ENCODE measurements around the gene LRP1B.

The LRP1B gene

DNA sequence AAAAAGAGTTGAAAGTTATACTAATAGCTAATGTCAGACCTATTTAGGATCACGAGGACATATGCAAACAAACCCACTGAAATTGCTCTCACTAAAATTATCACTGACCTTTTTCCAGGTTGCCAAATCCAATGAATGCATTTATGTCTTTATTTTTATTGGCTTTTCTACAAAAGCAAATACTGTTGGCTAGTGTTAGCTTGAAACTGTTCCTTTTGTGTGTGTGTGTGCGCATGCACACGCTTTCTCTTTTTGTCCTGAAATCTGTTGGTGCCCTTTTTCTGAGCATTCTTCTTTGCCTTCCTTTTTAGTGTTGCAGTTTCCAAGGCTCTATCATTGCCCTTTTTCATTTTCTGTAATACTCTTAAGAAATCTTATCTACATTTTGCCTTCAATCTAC, 1269.2 kb downstream of the LRP1B start:
- TF ChIP-seq, protein P1, sequence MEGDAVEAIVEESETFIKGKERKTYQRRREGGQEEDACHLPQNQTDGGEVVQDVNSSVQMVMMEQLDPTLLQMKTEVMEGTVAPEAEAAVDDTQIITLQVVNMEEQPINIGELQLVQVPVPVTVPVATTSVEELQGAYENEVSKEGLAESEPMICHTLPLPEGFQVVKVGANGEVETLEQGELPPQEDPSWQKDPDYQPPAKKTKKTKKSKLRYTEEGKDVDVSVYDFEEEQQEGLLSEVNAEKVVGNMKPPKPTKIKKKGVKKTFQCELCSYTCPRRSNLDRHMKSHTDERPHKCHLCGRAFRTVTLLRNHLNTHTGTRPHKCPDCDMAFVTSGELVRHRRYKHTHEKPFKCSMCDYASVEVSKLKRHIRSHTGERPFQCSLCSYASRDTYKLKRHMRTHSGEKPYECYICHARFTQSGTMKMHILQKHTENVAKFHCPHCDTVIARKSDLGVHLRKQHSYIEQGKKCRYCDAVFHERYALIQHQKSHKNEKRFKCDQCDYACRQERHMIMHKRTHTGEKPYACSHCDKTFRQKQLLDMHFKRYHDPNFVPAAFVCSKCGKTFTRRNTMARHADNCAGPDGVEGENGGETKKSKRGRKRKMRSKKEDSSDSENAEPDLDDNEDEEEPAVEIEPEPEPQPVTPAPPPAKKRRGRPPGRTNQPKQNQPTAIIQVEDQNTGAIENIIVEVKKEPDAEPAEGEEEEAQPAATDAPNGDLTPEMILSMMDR (IDR thresholded peaks at IDR 0.05) = no peak
- TF ChIP-seq ZFX (IDR thresholded peaks at IDR 0.05; ENCODE audit: borderline replicate concordance) = no peak
- H3K27ac ChIP-seq = no peak overlapping the region

DNA sequence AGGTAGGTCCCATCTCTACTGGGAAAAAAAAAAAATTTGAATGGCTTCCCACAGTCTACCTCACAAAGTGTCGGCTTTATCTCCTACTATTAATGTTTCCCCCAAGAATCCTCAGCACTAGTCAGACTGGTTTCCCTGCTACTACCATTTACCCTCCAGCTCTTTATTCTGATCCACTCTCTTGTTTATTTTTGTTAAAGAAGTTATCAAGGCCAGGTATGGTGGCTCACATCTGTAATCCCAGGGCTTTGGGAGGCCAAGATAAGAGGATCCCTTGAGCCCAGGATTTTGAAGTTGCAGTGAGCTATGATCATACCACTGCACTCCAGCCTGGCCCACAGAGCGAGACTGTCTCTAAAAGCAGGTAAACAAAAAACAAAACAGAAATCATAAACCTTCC, 1275.3 kb downstream of the LRP1B start:
- TF ChIP-seq, protein P1 (IDR thresholded peaks at IDR 0.05) = no peak
- TF ChIP-seq ZFX (IDR thresholded peaks at IDR 0.05; ENCODE audit: borderline replicate concordance) = no peak
- no peak overlapping the region for H3K27ac ChIP-seq

DNA sequence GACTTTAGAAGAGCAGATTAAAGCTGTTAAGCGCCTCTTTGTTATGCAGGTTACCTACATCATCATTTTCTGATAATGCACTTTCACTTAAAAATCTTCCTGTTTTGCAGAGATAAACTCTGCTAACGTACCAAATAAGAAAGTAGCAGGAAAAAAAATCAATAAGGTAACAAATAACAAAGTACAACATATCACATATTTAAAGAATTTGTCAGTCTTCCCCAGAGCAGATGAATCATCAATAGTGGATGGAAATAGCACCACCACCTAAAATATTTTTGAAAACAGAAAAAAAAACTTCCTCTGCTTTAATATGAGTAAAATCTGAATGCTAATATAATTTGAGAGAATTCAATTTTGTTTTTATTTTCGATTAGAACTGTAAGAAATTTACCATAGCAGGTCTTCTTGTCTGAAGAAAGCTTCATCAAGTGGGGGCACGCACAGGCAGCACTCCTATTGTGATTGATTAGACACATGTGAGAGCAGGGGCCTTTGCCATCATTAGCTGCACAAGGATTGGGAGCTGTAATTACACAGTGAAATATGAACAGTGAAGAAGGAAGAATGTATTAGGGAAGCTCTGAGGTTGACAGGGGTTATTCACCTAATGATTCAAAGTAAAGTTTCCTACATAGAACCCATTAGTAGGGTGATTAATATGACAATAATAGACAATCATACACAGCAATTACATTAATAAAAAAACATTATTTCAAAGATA, 1279.4 kb downstream of the LRP1B start:
- H3K27ac ChIP-seq = no peak overlapping the region
- TF ChIP-seq, protein P1 (IDR thresholded peaks at IDR 0.05) = no peak
- TF ChIP-seq ZFX (IDR thresholded peaks at IDR 0.05; ENCODE audit: borderline replicate concordance) = no peak

DNA sequence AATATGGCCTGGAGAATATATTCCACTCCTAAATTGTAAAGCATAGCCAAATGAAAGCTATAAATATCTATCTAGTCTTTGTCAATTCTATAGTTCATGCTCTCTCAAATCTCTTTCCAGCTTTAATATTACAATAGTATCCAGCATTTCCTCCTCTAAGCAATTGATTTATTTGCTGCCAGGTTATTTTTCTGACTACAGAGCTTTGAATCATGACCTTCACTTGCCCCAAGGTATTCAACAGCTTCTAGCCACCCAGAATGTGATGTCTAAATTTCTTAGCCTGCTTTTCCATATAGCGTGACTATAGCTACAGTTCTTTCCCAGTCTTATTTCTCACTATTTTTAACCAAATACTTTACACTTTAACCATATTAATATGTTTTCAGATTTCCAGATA, 1287.6 kb downstream of the LRP1B start:
- H3K27ac ChIP-seq = no peak overlapping the region
- no peak for TF ChIP-seq ZFX (IDR thresholded peaks at IDR 0.05; ENCODE audit: borderline replicate concordance)
- TF ChIP-seq, protein P1 (IDR thresholded peaks at IDR 0.05) = no peak

DNA sequence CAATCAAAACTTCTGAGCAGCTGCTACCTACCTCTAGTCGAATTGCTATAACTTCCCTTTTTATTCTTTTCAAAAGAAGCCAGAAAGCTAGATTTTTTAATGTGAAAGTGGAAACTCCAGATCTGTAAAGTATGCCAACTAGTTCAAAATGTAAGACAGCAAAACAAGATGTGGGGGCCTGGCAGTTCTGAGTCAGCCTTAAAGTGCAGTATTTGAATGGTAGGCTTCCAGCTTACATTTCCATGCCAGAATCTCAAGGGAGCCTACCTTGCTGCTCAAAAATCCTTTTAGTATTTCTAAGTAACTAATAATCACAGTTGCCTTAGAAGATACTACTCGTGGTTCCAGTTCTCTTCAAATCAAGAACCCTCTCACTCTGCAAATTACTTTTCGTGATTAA, 1288.7 kb downstream of the LRP1B start:
- no peak overlapping the region for H3K27ac ChIP-seq

DNA sequence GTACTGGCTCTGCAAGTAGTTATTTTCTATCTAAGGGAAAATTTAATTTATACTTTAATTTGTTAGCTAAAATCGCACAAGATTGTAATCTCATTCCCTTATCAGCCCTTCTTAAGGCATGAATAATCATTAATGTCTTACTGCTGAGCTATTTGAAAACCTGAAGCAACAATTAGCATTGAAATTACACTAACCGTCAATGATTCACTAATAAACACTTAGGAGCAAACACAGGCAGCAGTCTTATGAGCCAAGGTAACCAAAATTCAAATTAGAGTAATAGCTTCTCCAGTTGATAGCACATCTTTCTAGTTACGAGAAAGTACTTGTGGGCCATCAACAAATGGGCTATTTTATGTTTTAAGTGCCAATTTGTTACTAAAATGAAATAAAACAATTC, 1289.7 kb downstream of the LRP1B start:
- H3K27ac ChIP-seq = no peak overlapping the region
- TF ChIP-seq, protein P1 (IDR thresholded peaks at IDR 0.05) = no peak
- TF ChIP-seq ZFX (IDR thresholded peaks at IDR 0.05; ENCODE audit: borderline replicate concordance) = no peak

More for the DNA sequence above, 1288.7 kb downstream of the LRP1B start:
- TF ChIP-seq, protein P1 (IDR thresholded peaks at IDR 0.05) = no peak
- TF ChIP-seq ZFX (IDR thresholded peaks at IDR 0.05; ENCODE audit: borderline replicate concordance) = no peak

DNA sequence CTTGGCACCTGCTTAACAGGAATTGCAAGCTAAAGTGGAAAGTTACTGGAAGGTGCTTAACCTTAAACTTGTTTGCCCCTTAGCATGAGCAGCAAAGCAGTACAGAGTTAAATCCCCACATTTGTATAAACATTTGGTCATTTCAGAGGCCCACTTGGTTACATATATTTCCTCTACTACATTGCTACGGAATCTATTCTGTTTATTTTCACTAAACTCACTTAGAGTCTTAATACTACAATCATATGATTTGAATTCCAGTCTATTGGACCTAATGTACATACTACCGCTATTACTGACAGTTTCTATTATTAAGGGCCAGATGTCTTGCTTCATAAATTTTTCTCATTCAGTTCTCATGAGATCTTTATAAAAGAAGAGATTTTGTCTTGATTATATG, 1294.0 kb downstream of the LRP1B start:
- TF ChIP-seq, protein P1 (IDR thresholded peaks at IDR 0.05) = no peak
- no peak for TF ChIP-seq ZFX (IDR thresholded peaks at IDR 0.05; ENCODE audit: borderline replicate concordance)
- H3K27ac ChIP-seq = no peak overlapping the region
